Measurements from ENCODE around the gene GUK1.
"Not testable (repeated sequence)": the region's sequence is repeated elsewhere in the genome, so short reads cannot be mapped to it uniquely, and the experiment has no call there.

Gene GUK1

GRCh38 chr1:228177721-228178710 lies 37.9 kb downstream of the GUK1 start:
- no peak for DNase-seq (ENCODE audit: low read depth)

GRCh38 chr1:228178737-228179684 lies 38.9 kb downstream of the GUK1 start:
- no peak for DNase-seq (ENCODE audit: low read depth)

DNA sequence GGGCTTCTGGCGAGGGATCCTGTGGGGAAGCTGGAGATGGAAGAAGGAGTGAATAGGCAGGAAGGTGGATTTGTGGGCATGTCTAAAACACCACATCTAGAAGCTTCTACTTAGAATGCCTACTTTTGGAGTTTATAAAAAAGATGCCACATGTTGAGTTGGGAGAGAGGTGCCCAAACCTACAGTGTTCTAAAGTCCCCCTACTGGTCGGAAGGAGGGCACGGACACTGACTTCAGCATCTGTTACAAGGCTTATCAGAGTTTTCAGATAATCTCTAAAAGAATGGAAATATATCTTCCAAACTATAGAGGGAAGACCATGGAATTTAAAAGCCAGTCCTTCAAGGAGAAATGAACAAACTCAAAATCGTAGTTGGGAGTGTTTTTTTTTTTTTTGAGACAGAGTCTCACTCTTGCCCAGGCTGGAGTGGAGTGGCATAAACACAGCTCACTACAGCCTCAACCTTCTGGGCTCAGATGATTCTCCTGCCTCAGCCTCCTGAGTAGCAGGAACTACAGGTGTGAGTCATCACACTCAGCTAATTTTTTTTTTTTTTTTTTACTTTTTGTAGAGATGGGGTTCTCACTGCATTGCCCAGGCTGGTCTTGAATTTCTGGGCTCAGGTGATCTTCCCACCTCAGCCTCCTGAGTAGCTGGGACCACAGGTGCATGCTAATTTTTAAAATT lies 40.3 kb downstream of the GUK1 start:
- DNase-seq (ENCODE audit: low read depth), result no peak

GRCh38 chr1:228180959-228181644 lies 41.0 kb downstream of the GUK1 start:
- no peak for DNase-seq (ENCODE audit: low read depth)

- no peak for DNase-seq (ENCODE audit: low read depth)
These were observed 41.6 kb downstream of the GUK1 start for GRCh38 chr1:228181645-228182034.

GRCh38 chr1:228182296-228183030 lies 42.4 kb downstream of the GUK1 start:
- DNase-seq (ENCODE audit: low read depth), result no peak

GRCh38 chr1:228184152-228184551 lies 44.1 kb downstream of the GUK1 start:
- no peak for DNase-seq (ENCODE audit: low read depth)

GRCh38 chr1:228185641-228185965 lies 45.5 kb downstream of the GUK1 start:
- peak; percentile 65 for DNase-seq (ENCODE audit: low read depth)

DNA sequence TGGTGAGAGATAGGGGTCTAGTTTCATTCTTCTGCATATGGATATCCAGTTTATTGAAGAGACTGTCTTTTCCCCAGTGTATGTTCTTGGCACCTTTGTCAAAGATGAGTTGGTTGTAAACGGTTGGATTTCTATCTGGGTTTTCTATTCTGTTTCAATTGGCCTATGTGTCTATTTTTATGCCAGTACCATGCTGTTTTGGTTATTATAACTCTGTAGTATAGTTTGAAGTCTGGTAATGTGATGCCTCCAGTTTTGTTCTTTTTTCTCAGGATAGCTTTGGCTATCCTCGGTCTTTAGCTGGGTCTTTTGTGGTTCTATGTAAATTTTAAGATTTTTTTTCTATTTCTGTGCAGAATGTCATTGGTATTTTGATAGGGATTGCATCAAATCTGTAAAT lies 48.2 kb downstream of the GUK1 start:
- not testable (repeated sequence) for DNase-seq (ENCODE audit: low read depth)

DNA sequence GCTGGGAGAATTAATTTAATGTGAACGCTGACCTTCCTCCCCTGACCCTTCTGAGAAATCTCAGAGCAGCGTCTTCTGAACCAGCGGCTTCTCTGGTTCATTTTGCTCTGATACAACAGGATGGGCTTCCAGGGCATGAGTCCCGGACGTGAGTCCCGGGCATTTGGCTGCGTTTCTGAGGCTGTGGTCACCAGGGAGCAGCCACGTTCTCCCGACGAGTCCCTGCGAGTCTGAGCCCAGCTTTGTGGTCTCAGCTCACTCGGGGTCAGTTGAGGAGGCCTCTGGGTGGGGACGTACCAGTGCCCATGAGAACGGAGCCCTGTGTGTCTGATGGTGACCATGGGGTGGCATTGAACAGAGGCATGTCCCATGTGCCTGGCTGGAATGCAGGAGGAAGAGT lies 50.1 kb downstream of the GUK1 start:
- DNase-seq (ENCODE audit: low read depth), result no peak

GRCh38 chr1:228190778-228191177 lies 50.7 kb downstream of the GUK1 start:
- DNase-seq (ENCODE audit: low read depth), result no peak

- no peak for DNase-seq (ENCODE audit: low read depth)
These were observed 54.4 kb downstream of the GUK1 start for GRCh38 chr1:228194436-228194835.

- no peak for DNase-seq (ENCODE audit: low read depth)
These were observed 55.1 kb downstream of the GUK1 start for GRCh38 chr1:228194921-228195812.

DNA sequence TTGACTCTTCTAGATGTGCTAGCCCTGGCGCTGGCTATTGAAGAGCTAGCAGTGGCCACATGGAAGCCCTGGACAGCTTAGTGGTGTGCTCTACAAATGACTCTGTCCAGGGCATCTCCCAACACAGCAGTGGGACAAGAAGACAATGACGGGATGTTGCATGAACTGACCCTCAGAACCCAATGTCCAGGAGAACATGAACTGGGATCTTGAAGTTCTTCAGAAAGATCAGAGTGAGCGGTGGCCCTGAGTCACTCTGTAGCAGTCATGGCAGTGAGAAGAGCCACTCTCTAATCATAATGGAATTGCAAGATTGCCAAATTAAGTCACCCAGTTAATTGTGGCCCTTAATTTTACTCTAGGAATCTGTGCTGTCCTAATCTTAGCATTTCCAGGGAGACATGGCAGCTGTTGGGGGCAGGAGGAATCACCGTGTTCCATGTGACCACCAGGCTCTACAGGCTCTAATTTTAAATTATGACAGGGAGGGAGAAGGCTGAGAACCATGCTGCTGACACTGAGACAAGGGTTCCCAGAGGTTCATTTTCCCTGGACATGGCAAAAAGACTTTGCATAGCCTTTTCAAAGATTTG lies 57.6 kb downstream of the GUK1 start:
- DNase-seq (ENCODE audit: low read depth), result no peak
